ENCODE results near the gene CFAP206.

Gene CFAP206, protein sequence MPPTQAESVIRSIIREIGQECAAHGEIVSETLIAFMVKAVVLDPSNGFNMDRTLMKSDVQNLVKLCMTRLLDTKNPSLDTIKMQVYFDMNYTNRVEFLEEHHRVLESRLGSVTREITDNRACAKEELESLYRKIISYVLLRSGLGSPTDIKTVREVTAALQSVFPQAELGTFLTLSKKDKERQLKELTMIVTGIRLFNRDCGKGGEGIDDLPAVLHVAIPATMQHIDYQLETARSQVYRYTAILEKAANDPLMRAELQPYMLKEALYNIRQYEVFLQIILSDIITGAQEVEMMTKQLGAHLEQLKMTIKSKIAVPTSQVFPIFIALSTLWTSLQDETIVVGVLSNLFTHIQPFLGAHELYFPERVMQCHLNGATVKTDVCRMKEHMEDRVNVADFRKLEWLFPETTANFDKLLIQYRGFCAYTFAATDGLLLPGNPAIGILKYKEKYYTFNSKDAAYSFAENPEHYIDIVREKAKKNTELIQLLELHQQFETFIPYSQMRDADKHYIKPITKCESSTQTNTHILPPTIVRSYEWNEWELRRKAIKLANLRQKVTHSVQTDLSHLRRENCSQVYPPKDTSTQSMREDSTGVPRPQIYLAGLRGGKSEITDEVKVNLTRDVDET

DNA sequence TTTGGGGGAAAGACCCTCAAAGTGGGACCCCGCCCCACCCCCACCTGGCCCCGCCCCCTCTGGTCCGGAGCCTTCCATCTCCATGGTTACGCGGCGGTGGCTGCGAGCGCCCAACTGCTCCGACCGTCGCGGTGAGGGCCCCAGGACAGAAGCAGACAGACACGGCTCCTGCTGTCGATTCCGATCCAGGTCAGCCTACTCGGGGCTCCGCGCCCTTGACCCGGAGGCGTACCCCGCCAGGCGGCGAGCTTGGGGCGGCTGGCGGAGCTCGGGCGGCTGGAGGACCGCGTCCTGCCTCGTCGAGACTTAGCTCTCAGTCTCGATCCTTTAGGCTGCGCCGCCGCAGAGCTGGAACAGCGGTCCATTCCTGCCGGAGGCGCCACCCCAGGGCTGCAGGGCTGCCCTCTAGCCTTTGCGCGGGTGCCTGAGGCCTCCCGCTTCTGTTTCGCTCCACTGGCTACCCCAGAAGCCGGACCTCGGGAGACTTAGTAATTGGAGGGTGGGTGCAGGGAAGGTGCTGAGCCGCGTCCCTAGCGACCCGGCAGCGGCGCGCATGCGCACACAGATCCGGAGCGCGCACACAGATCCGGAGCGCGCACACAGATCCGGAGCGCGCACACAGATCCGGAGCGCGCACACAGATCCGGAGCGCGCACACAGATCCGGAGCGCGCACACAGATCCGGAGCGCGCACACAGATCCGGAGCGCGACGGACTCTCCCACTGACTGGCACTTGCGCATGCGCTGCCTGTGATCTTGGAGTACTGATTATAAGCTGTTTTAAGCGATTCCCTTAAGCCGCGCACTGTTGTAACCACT, at the start of gene CFAP206:
CFAP206 (plus strand) TSS at position 72 of the 820 bp plus-strand sequence. CDS start 1,868 bp downstream, outside the sequence.
- peak; percentile 85 for DNase-seq

DNA sequence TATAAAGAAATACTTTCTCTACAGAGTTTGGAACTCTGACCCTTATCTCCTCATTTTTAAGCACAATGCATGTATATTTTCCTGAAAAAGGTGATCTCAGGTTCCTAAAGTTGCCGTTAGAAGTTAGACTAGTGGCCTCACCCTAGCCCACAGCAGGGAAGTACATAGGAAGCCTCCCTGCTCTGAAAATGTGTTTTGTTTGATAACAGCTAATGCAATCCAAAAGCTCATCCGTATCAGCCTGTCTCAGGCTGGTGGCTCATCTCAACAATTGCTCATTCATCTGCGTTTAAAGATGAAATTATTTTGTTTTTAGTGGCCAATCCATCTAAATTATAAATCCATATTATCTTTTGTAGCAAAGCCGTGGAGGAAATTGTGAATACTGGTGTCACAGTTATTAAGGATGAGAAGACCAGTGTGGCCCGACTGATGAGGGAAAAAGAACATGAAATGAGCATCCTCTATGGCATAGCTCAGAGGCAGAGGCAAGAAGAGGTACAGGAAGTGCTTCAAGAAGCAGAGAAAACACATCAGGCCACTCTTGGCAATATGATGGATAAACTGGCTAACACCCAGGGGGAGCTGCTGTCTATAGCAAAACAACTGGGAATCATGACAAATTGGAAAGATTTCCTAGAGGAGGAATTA, 43.0 kb upstream of the CFAP206 start:
- no peak for DNase-seq

DNA sequence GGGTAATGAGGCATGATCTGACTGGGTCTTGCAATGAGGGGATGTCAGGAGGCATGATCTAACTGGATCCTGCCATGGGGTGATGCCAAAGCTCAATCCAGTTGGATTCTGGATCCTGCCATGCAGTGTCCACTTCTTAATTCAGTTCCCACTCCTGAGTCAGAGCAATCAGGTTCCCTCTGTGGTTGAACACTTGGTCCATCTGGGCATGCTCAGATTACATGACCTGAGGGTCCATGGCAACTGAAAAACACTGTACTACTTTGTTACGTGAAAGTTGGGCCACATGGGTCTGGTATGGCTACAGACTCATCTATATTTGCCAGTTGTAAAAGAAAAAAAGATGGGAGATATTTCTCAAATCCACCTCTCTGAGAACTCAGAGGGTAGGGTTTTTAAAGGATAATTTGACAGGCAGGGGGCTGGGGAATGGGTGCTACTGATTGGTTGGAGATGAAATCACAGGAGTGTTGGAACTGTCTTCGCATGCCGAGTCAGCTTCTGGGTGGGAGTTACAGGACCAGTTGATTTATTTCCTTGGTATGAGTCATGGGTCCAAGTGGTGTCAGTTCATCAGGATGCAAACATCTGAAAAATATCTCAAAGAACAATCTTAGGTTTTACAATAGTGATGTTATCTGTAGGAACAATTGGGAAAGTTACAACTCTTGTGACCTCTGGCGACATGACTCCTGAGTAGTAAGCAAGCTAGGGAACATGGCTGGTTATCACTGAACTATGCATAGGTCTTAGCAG, 41.5 kb upstream of the CFAP206 start:
- no peak for DNase-seq

DNA sequence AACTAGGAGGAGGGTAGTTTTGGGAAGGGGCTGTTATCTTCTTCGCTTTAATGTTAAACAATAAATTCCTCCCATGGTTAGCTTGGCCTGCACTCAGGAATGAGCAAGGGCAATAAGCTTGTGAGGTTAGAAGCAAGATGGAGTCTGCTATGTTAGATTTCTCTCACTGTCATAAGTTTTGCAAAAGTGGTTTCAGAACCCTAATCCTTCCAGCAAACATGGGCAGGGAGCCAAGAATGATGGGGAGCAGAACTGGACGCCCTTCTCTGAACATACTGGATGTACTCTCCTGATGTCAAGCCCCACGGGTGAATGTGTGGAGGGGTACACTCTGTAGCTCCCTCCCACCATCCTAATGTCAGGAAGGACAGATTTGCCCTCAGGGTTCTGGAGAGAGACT, 40.9 kb upstream of the CFAP206 start:
- DNase-seq, result no peak

DNA sequence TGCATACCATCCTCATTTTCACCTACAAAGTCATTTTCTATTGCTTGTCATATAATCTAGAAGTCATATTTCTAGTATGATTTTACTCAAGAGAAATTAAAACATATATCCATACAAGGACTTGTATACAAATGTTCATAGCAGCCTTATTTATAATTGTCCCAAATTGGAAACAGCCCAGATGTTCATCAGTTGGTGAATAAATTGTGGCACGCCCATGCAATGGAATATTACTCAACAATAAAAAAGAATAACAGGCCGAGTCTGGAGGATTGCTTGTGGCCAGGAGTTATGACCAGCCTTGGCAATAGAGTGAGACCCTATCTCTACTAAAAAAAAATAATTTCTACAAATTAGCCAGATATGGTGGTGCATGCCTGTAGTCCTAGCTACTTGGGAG, 34.4 kb upstream of the CFAP206 start:
- DNase-seq, result no peak

DNA sequence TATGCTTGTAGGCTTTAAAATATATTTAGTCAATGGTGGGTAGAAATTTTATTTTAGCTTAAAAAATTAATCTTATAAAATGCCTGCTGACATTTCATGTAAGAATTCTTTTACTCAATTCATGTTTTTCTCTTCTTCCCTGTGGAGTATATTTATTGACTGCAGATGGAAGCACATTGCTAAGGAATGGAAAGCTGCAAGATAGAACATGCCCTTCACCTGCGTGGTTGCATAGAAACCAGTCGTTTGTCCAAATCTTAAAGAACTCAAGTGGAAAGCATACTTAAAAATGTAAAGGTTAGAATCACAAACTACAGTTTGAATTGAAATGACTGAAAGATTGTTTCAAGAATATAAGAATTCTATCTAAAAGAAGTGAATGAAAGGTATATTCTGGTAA, 32.5 kb upstream of the CFAP206 start:
- no peak for DNase-seq

DNA sequence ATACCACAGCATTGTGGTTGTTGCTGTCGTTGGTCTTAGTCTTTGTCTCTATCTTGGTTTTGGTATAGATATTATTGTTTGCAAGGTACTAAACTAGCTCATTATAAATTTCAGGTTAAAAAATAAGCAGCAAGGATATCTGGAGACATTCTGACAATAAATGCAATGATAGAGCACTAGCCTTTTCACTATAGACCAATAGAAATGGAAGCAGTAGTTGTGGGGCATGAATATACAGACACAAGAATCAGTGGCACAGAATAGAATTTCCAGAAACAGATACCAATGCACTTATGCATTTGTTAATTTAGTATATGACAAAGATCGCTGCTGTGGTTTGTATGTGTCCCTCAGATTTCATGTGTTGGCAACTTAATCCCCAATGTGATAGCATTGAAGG, 31.1 kb upstream of the CFAP206 start:
- DNase-seq, result no peak

DNA sequence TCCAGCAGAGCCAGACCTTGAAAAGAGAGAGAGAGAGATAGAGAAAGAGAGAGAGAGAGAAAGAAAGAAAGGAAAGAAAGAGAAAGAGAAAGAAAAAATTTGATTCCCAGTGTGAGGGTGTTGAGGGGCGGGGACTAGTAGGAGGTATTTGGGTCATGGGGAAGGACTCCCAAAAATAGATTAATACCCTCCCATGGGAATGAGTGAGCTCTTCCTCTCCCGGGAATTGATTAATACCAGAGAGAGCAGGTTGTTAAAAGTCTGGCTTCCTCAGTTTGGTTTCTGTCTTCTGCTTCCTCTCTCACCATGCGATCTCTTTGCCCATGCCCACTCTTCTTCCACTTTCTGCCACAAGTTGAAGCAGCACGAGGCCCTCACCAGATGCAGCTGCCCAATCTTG, 28.8 kb upstream of the CFAP206 start:
- no peak for DNase-seq

DNA sequence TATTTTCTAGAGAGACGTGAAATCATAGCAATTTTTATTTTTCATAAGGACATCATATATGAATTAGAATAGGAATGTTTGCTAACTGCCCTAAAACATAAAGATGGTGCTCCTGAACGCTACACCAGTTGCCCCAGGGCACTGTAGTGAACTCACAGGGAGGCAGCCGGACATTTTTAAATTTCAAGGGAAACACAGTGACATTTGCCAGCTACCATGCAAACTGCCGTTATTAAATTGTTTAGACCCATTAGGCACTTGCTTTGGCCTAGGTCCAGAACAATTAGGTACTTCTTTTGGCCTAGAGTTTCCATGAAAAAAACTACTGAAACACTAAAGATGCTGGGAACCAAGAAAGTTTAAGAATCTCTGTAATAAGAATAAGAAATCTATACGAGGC, 24.9 kb upstream of the CFAP206 start:
- no peak for DNase-seq

DNA sequence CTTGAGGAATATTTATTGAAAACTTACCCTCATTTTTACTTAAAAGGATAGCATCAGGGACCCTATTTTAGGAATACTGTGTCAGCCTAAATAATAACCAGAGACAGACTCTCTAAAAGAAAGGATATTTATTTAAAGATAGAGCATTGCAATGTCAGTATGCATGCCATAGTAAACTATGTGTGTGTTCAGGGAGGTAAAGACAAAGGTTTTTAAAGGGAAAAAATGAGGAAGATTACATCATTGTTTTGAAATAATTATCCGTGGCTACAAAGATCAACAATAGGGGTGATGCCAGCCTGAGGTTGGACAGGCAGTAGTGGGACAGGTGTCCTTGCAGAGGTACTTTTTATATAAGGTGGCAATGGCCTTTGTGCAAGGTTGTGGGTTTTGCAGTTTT, 23.7 kb upstream of the CFAP206 start:
- DNase-seq, result peak; percentile 14

DNA sequence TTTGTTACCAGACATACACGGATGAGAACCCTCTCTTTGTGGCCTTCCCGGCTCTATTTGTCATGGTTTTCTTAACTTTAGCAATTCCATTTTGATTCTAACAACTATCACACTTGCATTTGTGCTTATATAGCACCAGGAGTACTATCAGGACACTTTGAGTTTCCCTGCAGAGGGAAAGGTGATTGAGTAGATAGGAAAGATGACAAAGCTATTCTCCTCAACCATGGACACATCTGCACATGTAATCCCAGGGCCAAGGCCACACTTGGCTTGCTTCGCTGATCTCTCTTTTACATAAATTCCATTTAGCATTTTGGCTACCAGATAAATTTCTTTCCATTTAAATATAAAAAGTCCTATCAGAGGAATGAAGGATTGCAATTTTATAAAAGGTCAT, 23.3 kb upstream of the CFAP206 start:
- no peak for DNase-seq

DNA sequence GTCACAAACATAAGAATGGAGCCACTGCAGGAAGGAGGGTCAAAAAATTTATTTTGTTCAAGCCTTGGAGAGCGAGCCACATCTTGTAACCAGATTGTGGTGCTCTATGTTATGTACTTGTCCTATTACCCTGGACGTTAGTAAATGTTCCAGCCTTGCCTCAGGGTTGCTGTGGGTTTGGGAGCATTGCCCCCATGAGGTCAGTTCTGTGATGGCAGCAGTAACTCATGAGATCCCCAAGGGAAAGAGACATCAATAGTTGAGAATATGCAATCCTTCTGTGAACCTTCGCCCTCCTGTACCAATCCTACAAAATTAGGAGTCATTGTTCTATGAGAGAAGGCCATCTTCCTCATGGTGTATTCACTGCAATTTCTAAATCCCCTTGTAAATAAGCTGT, 16.4 kb upstream of the CFAP206 start:
- DNase-seq, result peak; percentile 8

DNA sequence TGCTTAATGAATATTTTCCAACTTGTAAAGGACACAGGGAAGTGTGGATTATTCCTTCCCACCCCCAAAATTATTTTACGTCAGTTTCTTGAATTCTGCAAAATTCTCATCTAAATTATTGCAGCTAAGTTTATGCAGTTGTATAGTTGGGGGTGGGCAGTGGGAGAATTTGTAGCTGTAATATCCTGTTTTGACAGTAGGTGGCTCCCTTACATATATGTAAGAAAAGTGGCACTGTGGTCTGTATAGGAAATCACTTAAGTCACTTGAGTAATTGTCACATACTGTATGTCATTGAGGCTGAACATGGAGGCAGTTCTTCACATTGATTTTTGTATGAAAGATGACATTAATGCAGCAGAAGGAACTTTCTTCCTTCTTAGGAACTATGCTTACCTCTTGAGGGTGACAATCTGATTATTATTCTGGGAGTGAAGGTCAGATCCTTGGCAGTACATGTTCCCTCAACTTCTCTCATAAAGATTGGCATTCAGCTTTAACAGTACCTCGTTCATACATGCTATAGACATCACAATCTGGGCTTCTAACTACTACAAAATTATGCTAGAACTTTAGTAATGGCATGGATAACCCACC, 14.6 kb upstream of the CFAP206 start:
- DNase-seq, result peak; percentile 76

DNA sequence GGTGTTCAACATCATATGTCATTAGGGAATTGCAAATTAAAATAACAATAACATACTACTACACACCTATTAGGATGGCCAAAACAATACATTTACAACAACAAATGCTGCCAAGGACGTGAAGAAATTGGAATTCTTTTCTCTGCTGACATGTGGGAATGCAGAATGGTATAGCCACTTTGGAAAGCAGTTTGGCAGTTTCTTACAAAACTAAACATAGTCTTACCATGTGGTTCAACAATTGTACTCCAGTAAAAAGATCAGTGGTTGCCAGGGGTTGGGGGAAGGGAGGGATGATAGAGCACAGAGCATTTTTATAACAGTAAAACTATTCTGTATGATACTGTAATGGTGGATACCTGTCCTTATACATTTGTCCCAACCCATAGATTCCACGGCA, 12.3 kb upstream of the CFAP206 start:
- no peak for DNase-seq

DNA sequence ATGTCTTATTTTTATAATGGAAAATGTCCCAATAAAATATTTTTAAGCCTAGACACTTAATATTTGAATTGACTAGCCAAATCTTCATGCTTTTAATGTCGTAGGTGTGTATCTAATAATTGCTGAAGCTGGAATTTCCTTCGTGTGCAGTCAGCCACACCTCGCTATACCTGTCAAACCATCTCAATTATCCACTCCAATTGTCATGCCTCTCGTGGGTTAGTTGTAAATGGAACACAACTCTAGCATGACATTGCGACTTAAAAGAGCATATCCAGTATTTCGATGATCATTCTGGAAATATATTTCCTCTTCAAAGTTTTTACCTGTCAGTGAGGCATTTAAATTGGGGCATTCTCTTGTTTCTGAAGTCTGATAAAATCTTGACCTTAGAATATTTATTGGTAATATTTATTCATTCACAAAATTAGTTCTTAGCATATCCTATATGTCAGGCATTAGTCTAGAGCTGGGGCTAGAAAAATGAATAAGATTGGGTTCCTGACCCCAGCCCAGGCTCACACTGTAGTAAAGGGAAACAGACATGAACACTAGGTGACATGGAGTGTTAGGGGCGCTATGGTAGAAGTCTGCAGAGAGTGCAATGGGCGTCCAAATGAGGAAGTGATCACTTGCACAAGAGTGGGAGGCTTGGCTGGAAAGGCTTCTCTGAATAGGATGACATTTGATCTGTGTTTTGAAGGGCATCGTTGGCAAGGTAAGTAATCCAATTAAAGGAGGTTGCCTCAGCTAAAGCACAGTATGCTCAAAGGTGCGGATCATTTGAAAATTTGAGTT, 11.0 kb upstream of the CFAP206 start:
- peak; percentile 81 for DNase-seq

DNA sequence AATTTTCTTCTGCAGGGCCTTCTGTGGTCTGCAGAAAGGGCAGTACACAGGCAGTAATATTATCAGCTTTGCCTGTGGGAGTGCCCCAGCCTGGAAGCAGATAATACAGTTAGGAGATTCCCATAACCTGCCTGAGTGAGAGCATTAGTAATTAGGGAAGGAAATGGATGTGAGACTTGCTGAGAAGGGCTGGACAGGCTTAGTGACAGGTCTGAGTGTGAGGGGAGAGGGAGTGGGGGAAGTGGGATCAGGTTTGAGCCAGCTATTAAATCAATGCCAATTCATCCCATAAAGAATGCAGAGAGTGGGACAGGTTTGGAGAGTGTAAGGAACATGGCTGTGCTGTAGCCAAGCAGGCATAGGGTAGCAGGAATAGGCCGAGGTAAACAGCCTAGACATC, 10.1 kb upstream of the CFAP206 start:
- DNase-seq, result no peak

DNA sequence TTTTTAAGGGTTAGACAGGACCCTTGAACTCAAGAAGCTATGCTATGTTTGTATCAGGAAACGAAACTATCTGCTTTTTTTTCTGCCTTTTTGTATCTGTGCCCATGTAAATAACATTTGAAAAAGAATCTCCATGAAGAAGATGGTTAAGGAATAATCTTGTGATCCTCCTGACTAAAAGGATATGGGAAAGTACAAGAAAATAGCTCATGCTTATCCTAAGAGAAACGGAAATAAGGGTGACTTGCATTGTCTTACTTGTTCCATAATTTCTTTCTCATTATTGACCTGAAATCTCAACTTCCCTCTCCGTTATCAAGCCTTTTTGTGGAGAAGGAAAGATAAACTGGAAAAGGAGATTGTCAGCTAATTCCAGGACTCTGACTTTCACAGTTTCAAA, 5.9 kb upstream of the CFAP206 start:
- DNase-seq, result no peak

DNA sequence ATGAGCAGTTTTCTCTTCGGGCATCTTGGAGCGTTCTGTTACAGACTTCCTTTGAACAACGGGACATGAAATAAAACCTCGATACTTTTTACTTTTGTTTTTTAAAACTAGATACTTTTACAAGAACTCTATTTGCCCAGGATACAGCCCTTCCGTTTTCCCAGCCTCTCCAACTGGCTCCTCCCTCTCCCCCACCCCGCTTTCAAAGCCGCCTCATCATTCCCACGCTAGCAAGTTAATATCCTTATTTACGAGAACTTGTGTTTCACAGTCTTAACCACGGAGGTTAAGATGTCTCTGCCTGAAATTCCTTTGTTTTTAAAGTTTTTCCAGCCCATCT, 241 bp upstream of the CFAP206 start:
- DNase-seq, result peak; percentile 40

DNA sequence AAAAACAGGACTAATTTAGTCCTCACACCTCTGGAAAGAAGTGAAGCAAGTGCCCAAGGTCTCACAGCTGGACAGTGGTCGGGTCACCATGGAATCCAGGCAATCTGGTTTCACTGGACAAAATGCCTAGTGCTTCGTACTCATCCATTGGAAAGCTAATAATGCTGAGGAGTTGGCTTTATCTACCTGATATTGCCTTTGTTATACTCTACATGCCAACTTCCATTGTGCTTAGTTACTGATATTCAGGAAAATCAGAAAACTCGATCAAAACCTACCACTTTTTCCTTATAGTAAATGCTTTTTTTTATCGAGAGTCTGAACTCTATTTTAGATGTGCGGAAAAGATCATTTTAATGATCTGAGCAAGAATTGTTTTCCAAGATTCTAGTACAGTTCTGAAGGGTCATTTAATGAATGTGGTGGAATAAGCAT, 966 bp downstream of the CFAP206 start:
- DNase-seq, result no peak

DNA sequence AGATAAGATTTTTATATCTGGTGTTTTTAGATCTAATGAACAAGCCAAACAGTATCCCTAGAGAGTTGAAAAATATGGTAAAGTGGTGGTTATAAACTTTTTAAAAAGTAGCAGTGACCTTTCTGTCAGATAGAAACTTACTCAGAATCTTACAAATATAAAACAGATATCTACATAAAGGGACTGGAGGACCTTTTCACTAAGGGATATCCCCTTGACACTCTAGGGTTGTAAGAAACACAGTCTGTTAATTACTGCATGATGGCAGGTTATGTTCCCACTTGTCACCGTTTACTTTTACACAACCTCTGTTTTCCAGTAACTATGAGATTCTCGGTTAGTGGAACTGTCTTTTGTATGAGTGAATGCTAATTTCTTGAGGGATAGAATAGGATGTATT, 11.5 kb downstream of the CFAP206 start:
- no peak for DNase-seq

DNA sequence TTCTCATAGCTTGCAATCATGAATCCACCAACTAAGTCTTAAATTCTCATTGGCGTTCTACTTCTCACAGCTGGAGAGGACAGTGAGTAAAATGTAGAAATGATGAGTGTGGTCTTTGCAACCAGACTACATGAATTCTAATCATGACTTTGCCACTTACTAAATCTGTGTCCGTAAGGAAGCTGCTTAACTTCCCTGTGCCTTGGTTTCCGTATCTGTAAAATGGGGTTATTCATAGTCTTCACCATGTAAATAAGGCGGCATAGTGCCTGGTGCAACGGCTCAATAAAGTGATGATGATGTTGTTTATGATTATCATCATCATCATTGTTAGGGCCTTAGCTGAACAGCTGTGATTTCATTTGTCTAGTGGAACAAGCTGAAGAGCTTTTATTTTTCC, 12.6 kb downstream of the CFAP206 start:
- DNase-seq, result no peak
